Measurements from ENCODE around the gene KRT32. TPM values are rescaled to one million over a fixed set of nuclear protein-coding genes. Genes with fewer than 3 reads are reported as not detected.

KRT32 gene
- total and polyA plus RNA-seq, 9 of the 15 experiments (the other 6 are each of a cell fraction or from before 2014, with no cell fraction given) = not detected

GRCh38 chr17:41496803-41497484 is 29.8 kb upstream of the KRT32 start (continued):
- no peak for TF ChIP-seq ZBTB34 (CRISPR knock-in tag; IDR thresholded peaks at IDR 0.05)
- peak; percentile 83 for TF ChIP-seq MYNN (IDR thresholded peaks at IDR 0.05)
- TF ChIP-seq MYNN (CRISPR knock-in tag; IDR thresholded peaks at IDR 0.05) = no peak
- TF ChIP-seq HDAC2 (IDR thresholded peaks at IDR 0.05) = peak; percentile 93
- TF ChIP-seq ZNF282 (CRISPR knock-in tag; IDR thresholded peaks at IDR 0.05) = no peak
- no peak for TF ChIP-seq CCNT2 (IDR thresholded peaks at IDR 0.05; ENCODE audit: borderline replicate concordance, extremely low read depth, insufficient read length, low read depth, low read length)
- peak in 1 of 2 experiments; percentile 72; a peak in 2 of 4 replicates for TF ChIP-seq RCOR1 (IDR thresholded peaks at IDR 0.05; ENCODE audit: borderline replicate concordance in 1 of 2, low read depth in 2 of 2, low read length in 2 of 2)
- no peak for TF ChIP-seq RREB1 (CRISPR knock-in tag; IDR thresholded peaks at IDR 0.05)
- TF ChIP-seq ELF2 (CRISPR knock-in tag; IDR thresholded peaks at IDR 0.05) = no peak
- TF ChIP-seq HOMEZ (CRISPR knock-in tag; IDR thresholded peaks at IDR 0.05) = no peak
- TF ChIP-seq U2AF1 (optimal IDR thresholded peaks at IDR 0.05; ENCODE audit: low read depth, low read length) = no peak
- TF ChIP-seq PRMT5 (CRISPR knock-in tag; IDR thresholded peaks at IDR 0.05) = no peak
- no peak for TF ChIP-seq TCFL5 (CRISPR knock-in tag; conservative IDR thresholded peaks at IDR 0.05)
- TF ChIP-seq NR0B1 (IDR thresholded peaks at IDR 0.05; ENCODE audit: partially characterized antibody) = no peak
- 0 out of 2 replicates have a peak, but pooled peaks have one; percentile 25 for TF ChIP-seq EP400 (IDR thresholded peaks at IDR 0.05)
- TF ChIP-seq ATF2 (CRISPR knock-in tag; IDR thresholded peaks at IDR 0.05) = no peak
